GM19240 (cell line): ENCODE measurements around the gene EIF3C.
"Not testable (repeated sequence)": the region's sequence is repeated elsewhere in the genome, so short reads cannot be mapped to it uniquely, and the experiment has no call there.

ENCODE experiments used
- DNase-seq: peaks from one replicate; pipeline ENCODE4 v3.0.0; 2011; ENCODE audit warnings: low spot score; ENCODE audit not compliant: insufficient read length

EIF3C gene

GRCh38 chr16:28711220-28712083 is at the start of gene EIF3C:
TSS of gene EIF3C (plus strand) at chr16:28711464. CDS start at chr16:28711687, 223 bp downstream.
- DNase-seq, result not testable (repeated sequence)

GRCh38 chr16:28666264-28666663 is 45.0 kb upstream of the EIF3C start:
- not testable (repeated sequence) for DNase-seq

GRCh38 chr16:28667480-28667879 is 43.8 kb upstream of the EIF3C start:
- DNase-seq, result not testable (repeated sequence)

GRCh38 chr16:28668199-28668598 is 43.1 kb upstream of the EIF3C start:
- DNase-seq, result not testable (repeated sequence)

- not testable (repeated sequence) for DNase-seq
Observed at GRCh38 chr16:28688327-28688952, 22.8 kb upstream of the EIF3C start.

GRCh38 chr16:28689425-28689824 is 21.8 kb upstream of the EIF3C start:
- DNase-seq, result not testable (repeated sequence)

GRCh38 chr16:28691722-28692121 is 19.5 kb upstream of the EIF3C start:
- DNase-seq, result not testable (repeated sequence)

- DNase-seq, result not testable (repeated sequence)
Observed at GRCh38 chr16:28693257-28693950, 17.9 kb upstream of the EIF3C start.

GRCh38 chr16:28699792-28700191 is 11.5 kb upstream of the EIF3C start:
- DNase-seq, result not testable (repeated sequence)

- not testable (repeated sequence) for DNase-seq
Observed at GRCh38 chr16:28700349-28700748, 10.9 kb upstream of the EIF3C start.

GRCh38 chr16:28701384-28701783 is 9.9 kb upstream of the EIF3C start:
- DNase-seq, result not testable (repeated sequence)

GRCh38 chr16:28704246-28704645 is 7.0 kb upstream of the EIF3C start:
- not testable (repeated sequence) for DNase-seq

- not testable (repeated sequence) for DNase-seq
Observed at GRCh38 chr16:28722852-28723650, 11.8 kb downstream of the EIF3C start.

GRCh38 chr16:28731253-28731652 is 20.0 kb downstream of the EIF3C start:
- not testable (repeated sequence) for DNase-seq

GRCh38 chr16:28732455-28733124 is 21.3 kb downstream of the EIF3C start:
- DNase-seq, result not testable (repeated sequence)

GRCh38 chr16:28739787-28740186 is 28.5 kb downstream of the EIF3C start:
- not testable (repeated sequence) for DNase-seq

- not testable (repeated sequence) for DNase-seq
Observed at GRCh38 chr16:28740631-28741030, 29.4 kb downstream of the EIF3C start.

- not testable (repeated sequence) for DNase-seq
Observed at GRCh38 chr16:28741295-28741694, 30.0 kb downstream of the EIF3C start.

GRCh38 chr16:28746618-28747350 is 35.5 kb downstream of the EIF3C start:
- not testable (repeated sequence) for DNase-seq
